Endothelial cell of umbilical vein (primary cell): ENCODE results near the gene RPP25L. TPM values are rescaled to one million over a fixed set of nuclear protein-coding genes. Genes with fewer than 3 reads are reported as not detected.
A peak's percentile ranks its signal among the peaks of the same experiment; 100 is the strongest.

Experiments used
- BruUV-seq: library from RNA; stranded (reverse); fragments of 400-500 nt; replicated peaks from 2 replicates; lab custom pipeline; 2021; lab: Mats Ljungman, UMichigan
- CTCF ChIA-PET: fragments of 300-600, 350-600 bp; sonication (Branson Sonifier 250); formaldehyde crosslinking; loops from one replicate; lab custom pipeline; 2021; ENCODE audit warnings: antibody characterized with exemption, inconsistent platforms; lab: Charles Lee
- POLR2A ChIA-PET: fragments of 300-600, 350-600 bp; sonication (Branson Sonifier 250); formaldehyde crosslinking; loops from one replicate; lab custom pipeline; 2021; ENCODE audit warnings: antibody characterized with exemption, inconsistent platforms; lab: Charles Lee
- DNase-seq: peaks from one replicate; pipeline ENCODE4 v3.0.0-alpha.2; 2011; ENCODE audit warnings: low read depth, low spot score
- FAIRE-seq: peaks from 2 replicates; lab custom pipeline; 2011; peaks lifted over from hg19 to GRCh38; lab: Jason Lieb, UNC
- H2AFZ ChIP-seq: 2 replicates; pipeline ENCODE4 v1.6.0; 2012; ENCODE audit warnings: low read depth, low read length, control low read depth, inconsistent platforms
- H3K27ac ChIP-seq: 2 replicates; pipeline ENCODE4 v1.5.1; 2011; ENCODE audit warnings: low read depth, mild to moderate bottlenecking, control low read depth, low read length, moderate library complexity; ENCODE audit not compliant: insufficient read depth
- H3K27me3 ChIP-seq, 2 experiments: 2 replicates each; pipeline versions ENCODE4 v1.6.0 to v1.6.1; 2011; ENCODE audit warnings: low read length in 2 of 2, mixed read lengths in 1 of 2; ENCODE audit not compliant: control insufficient read depth in 2 of 2, insufficient read depth in 2 of 2
- H3K36me3 ChIP-seq, 2 experiments: 2 replicates in 1 of 2; 3 replicates in 1 of 2; pipeline ENCODE4 v1.5.1; 2011; ENCODE audit warnings: low read length in 2 of 2, mild to moderate bottlenecking in 1 of 2, moderate library complexity in 1 of 2; ENCODE audit not compliant: control insufficient read depth in 2 of 2, insufficient read depth in 2 of 2; ENCODE audit errors: extremely low read depth in 1 of 2
- H3K4me1 ChIP-seq: 3 replicates; pipeline ENCODE4 v1.5.1; 2011; ENCODE audit warnings: mild to moderate bottlenecking, low read length; ENCODE audit not compliant: control insufficient read depth, insufficient read depth; ENCODE audit errors: extremely low read depth
- H3K4me2 ChIP-seq: 2 replicates; pipeline ENCODE4 v1.6.1; 2011; ENCODE audit warnings: low read length, control low read depth, mixed read lengths; ENCODE audit not compliant: insufficient read depth
- H3K4me3 ChIP-seq, 3 experiments: fragments of 200-600 bp in 1 of 3; sonication (generic), shearing (Covaris generic) in 1 of 3; replicated peaks in 1 of 3; 2 replicates each; pipeline ENCODE4 v1.5.1; 2011 to 2016; ENCODE audit warnings: control low read depth in 3 of 3, low read length in 3 of 3, mild to moderate bottlenecking in 2 of 3, inconsistent platforms in 1 of 3, low read depth in 1 of 3, moderate library complexity in 1 of 3; ENCODE audit not compliant: insufficient read depth in 1 of 3
- H3K79me2 ChIP-seq: 2 replicates; pipeline ENCODE4 v1.6.0; 2012; ENCODE audit warnings: low read length, inconsistent platforms; ENCODE audit not compliant: control insufficient read depth, insufficient read depth
- H3K9ac ChIP-seq: replicated peaks from 2 replicates; pipeline ENCODE3; 2011; ENCODE audit warnings: low read length, control low read depth; ENCODE audit not compliant: insufficient read depth; ENCODE audit errors: extremely low read depth
- H3K9me1 ChIP-seq: replicated peaks from 3 replicates; pipeline ENCODE4 v1.6.0; 2011; ENCODE audit warnings: mild to moderate bottlenecking, low read length; ENCODE audit not compliant: control insufficient read depth, insufficient read depth; ENCODE audit errors: extremely low read depth
- H3K9me3 ChIP-seq: replicated peaks from 2 replicates; pipeline ENCODE4 v1.5.1; 2012; ENCODE audit warnings: low read length, inconsistent platforms; ENCODE audit not compliant: control insufficient read depth, insufficient read depth
- H4K20me1 ChIP-seq: replicated peaks from 2 replicates; pipeline ENCODE3; 2011; ENCODE audit warnings: mild to moderate bottlenecking, low read length; ENCODE audit not compliant: control insufficient read depth, insufficient read depth; ENCODE audit errors: extremely low read depth
- CTCF ChIP-seq, 2 donors: IDR thresholded peaks; 1 replicate in 1 of 2; 2 replicates in 1 of 2; pipeline ENCODE4 v1.5.1; 2011; ENCODE audit warnings: low read length in 2 of 2, mild to moderate bottlenecking in 2 of 2, moderate library complexity in 2 of 2, control low read depth in 1 of 2, inconsistent platforms in 1 of 2, low read depth in 1 of 2; ENCODE audit not compliant: insufficient read depth in 1 of 2; ENCODE audit errors: extremely low read depth in 1 of 2
- EZH2 ChIP-seq: IDR thresholded peaks from 2 replicates; pipeline ENCODE4 v1.6.1; 2012; ENCODE audit warnings: borderline replicate concordance, low read depth, mild to moderate bottlenecking, moderate library complexity, low read length, inconsistent platforms; ENCODE audit not compliant: severe bottlenecking
- JUN ChIP-seq: IDR thresholded peaks from 2 replicates; pipeline ENCODE4 v1.6.1; 2011; ENCODE audit warnings: borderline replicate concordance, low read depth; ENCODE audit not compliant: insufficient read length, insufficient read depth
- MAX ChIP-seq: IDR thresholded peaks from 2 replicates; pipeline ENCODE4 v1.6.1; 2011; ENCODE audit not compliant: insufficient read depth, insufficient read length
- POLR2A ChIP-seq: IDR thresholded peaks from 2 replicates; pipeline ENCODE4 v1.6.1; 2012; ENCODE audit warnings: low read depth, mild to moderate bottlenecking, control low read depth, low read length
- POLR2AphosphoS5 ChIP-seq: IDR thresholded peaks from 2 replicates; pipeline ENCODE4 v1.6.1; 2012; ENCODE audit warnings: low read depth, mild to moderate bottlenecking, control low read depth, low read length, moderate library complexity; ENCODE audit not compliant: insufficient read depth
- dilution Hi-C: fragments of 300-500 bp; cut with MboI; formaldehyde crosslinking; loops from one replicate; pipeline ENCODE4 v1.15.0; 2019; ENCODE audit warnings: low sequenced_read_pairs; ENCODE audit not compliant: extremely low pct_ligation_motif_present
- intact Hi-C: fragments of 100-400 bp; cut with micrococcal nuclease; formaldehyde crosslinking; loops from one replicate; pipeline ENCODE4 v1.10.0; 2022
- polyA plus RNA-seq, 4 experiments: library from polyadenylated mRNA; depleted of rRNA in 3 of 4; stranded (reverse) in 3 of 4; unstranded in 1 of 4; fragments of >200 nt; gene quantifications; 2 replicates each; pipeline versions ENCODE4 v1.2.1 to v1.2.3, GENCODE V29; 2011 to 2012; ENCODE audit warnings: missing spikeins in 1 of 4
- total RNA-seq: library from RNA; stranded (reverse); gene quantifications from 2 replicates; pipeline ENCODE4 v1.2.3, GENCODE V29; 2021

The RPP25L gene
- total and polyA plus RNA-seq, 2 donors (not counting 3 experiments of a cell fraction or from before 2014, with no cell fraction given) = 15.7 to 41.0 TPM

- BruUV-seq = no TSS peak
- POLR2A ChIA-PET = no interaction called here
- intact Hi-C loops = loop anchor here (1.0 to 2.0 kb wide), 2 partner anchors 43 to 187 kb away; no protein-coding TSS in a partner anchor
- CTCF ChIA-PET = interaction anchor here (0.6 to 5.1 kb wide), 57 partner anchors 9 to 259 kb away, joined by 3 to 326 read pairs (median 5); partner anchors contain the start of genes DCTN3, ENHO, FAM219A and MYORG
- Histone ChIP-seq H3K4me2 (no peak overlapping the region), H3K27me3 (peaks cover 66 to 75% of the 10 kb centered on the region in 2 experiments), H3K4me1 (no peaks in the 10 kb centered on the region), H3K4me3 (no peak overlapping the region), H3K9me1 (no peaks in the 10 kb centered on the region), H3K79me2 (no peaks in the 10 kb centered on the region), H2AFZ (no peak overlapping the region), H4K20me1 (no peaks in the 10 kb centered on the region), H3K9ac (no peak overlapping the region), H3K9me3 (no peaks in the 10 kb centered on the region), H3K36me3 (no peaks in the 10 kb centered on the region), H3K27ac (no peak overlapping the region)
- dilution Hi-C loops = no loop called here
- FAIRE-seq (peak; percentile 95), DNase-seq (peak; percentile 70)
- TF ChIP-seq MAX (no peak), POLR2AphosphoS5 (no peak), EZH2 (peak; percentile 83), CTCF (IDR thresholded peaks at IDR 0.05; ENCODE audit: extremely low read depth in 1 of 2, insufficient read depth in 1 of 2, low read depth in 1 of 2, low read length in 2 of 2) (peak; percentile 88 to 99), POLR2A (no peak), JUN (no peak)
Measured at GRCh38 chr9:34591248-34591916, 20.5 kb downstream of the RPP25L start.
